A172 (cell line): ENCODE results near the gene PRDM16. TPM values are rescaled to one million over a fixed set of nuclear protein-coding genes. Genes with fewer than 3 reads are reported as not detected.
"Not testable (repeated sequence)": the region's sequence is repeated elsewhere in the genome, so short reads cannot be mapped to it uniquely, and the experiment has no call there.

Experiments
- DNase-seq: peaks from one replicate; pipeline ENCODE4 v3.0.0-alpha.2; 2015; ENCODE audit warnings: low spot score
- total RNA-seq: library from RNA; depleted of rRNA; stranded (reverse); fragments of >200 nt; shearing (Covaris generic); gene quantifications from 2 replicates; pipeline ENCODE4 v1.2.3, GENCODE V29; 2014

The PRDM16 gene
- total RNA-seq, 1 experiment from 2014 or later = 0.84 TPM

DNA sequence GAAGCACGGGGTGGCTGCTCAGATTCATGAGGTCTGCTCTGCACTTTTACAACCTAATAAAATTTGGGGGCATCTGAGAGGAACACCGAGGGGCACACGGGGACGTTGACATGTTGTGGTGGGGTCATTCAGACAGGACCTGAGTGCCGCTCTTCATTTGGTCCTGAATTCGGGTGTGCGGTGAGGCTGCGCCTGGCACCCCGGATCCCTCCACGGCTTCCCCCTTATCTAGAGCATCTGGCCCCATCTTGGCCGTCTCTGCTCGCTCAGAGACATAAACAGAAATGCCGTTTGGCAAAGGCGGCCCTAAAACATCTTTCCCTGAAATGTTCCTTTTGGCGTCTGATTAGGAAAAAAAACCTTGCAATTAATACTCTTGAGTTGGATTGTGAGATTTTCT, 157.2 kb downstream of the PRDM16 start:
- DNase-seq = no peak

DNA sequence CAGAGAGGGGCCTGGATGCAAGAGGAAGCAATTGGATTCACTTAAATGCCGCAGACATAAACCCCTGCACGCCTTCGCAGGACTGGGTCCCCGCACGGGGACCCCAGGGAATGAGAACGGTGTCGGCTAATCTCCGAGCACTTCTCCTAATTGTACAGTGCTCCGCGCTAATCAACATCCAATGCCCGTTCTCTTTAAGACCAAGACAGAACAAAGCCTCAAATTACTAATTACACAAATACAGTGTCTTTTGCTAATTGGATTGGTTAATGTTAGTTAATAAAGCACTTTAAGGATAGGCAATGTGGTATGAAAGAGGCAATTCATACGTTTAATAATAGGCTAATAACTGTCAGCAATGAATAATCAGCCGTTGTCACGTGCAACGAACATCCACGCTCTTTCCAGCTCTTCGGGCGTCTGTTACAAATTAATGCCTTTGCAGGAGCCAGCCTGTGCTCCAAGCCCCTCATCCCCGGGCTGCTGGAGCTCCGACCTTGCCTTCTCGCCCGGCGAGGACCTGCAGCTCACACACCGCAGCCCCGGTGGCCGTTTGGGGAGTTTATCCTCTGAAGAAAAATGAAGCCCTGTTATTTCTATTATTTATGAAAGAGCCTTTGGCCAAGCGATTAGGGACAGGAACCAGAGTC, 157.8 kb downstream of the PRDM16 start:
- DNase-seq = no peak

DNA sequence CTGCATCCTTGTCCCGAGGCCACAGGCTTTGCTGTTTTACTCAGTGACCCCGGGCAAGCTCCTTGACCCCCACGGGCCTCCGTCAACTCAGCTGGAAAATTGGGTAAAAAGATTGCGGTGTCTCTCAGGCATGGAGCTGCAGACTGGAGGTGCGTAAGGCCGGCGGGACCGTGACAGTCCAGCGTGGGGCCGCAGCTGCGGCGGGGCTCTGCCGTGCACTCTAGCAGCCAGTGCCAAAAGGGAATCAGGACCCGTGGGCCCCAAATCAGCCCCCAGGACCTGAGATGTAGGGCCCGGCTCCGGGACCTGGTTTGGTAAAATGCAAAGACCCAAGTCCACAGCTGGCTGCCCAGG, 158.3 kb downstream of the PRDM16 start:
- DNase-seq = no peak

DNA sequence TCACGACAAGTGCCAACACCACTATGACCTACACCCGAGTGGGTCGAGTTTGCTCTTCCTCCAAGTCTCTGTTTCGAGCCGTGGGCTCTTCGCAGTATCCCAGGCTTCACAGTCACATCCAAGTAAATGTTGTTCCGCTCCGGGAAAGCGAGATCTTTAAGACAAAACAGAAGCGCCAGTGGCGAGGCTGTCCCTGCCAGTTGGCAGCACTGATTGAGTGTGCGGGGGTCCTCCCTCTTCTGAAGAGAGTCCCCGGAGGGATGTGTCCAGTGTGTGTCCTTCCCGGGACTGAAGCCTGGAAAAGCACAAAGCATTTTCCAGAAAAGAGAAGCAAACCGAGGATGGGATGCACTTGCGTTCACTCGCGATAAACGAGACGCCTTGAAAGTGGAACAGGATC, 158.9 kb downstream of the PRDM16 start:
- no peak for DNase-seq

DNA sequence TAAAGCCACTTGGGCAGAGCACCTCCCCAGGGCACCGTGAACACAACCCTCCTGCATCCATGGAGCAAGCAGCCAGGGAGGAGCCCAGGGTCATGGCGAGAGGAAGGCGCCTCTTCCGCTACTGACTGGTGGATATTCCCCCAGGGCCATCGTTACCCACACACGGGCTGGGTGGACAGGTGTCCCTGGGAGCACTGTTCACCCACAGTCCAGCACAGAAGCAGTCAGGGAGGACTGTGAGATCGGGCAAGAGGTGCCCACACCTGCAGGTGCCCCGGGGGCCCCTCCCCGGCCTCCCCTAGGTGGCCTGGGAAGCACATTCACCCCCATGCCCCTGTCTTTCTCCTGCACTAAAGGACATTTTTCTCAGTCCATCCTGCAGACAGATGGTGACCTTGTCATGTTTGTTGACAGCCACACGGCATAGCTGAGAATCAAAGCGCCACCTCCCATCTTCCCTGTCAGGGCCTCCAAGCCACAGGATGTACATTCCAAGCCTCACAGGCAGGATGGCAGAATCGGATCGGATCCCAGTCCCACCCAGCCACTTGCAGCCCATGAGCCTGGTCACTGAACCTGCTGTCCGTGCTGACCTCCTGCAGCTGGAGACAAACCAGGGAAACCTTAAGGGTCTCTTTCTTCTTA, 160.2 kb downstream of the PRDM16 start:
- DNase-seq = no peak

DNA sequence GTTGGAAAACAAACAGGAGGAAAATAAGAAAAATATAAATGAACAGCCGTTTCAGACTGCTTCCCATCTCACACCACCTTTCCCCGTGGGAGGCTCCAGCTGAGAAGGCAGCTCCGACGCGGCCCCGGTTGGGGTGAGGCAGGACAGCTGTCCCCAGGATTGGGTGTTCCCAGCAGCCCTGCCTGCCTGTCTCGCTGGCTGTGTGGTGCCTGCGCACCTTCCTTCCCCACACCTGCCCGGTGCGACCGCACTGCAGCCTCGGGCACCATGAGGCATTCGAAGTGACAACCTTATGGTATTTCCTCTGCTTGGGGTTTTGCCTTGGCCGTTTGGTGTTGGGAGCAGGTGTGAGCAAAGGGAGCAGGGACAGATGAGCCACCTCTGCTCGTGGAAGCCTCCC, 161.6 kb downstream of the PRDM16 start:
- DNase-seq = no peak

DNA sequence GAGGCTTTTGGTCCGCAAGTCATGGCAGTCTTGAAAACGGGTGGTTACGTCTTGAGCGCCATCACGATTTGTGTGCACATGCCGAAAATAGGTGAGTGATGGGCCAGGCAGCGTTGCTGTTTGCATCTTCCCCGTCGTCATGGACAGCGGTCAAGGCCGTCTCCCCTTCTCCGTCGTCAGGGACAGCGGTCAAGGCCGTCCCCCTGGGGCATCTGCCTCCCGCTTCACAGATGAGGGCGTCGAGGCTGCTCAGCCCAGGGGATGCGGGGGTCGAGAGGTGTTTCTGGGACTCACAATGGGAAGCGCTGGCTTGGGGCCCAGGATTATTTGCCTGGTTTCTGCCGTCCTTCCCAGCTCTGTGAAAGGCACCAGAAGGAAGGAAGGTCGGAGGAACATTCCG, 162.2 kb downstream of the PRDM16 start:
- DNase-seq = no peak

DNA sequence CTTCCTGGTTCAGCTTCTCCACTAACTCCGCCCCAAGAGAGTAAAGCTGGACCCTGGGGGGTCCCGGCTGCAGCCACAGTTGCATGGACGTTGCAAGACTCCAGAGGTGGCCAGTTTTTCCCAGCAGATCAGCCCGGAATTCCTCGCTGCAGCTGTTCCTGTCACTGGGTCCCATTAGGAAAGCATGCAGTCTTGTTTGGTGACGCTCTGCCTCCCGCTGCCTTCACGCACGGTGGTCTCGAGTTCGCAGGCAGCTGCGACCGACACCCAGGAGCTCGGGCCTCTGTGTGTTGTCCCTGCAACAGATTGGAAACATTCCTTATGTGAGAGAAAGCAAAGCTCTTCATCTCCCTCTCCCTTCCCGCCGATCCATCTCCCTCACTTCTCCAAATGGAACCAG, 162.8 kb downstream of the PRDM16 start:
- DNase-seq = no peak

DNA sequence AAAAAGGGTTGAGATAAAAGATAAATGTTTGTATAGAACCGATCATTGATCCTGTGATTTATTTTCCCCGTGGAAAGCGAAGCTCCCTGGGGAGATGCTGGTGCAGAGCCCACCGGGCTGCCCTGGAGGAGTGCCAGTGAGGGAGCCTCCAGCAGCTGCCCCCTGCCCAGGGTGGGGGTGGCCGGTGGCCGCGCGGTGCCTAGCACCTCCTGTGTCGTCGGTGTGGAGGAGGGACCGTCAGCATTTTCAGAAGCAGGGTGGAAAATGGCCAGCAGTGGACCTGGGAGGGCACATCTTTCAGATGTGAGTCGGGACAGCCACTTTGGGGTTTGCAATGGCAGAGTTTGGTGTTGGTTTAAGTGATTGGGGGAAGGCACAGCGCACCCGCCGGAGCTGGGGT, 164.0 kb downstream of the PRDM16 start:
- no peak for DNase-seq

DNA sequence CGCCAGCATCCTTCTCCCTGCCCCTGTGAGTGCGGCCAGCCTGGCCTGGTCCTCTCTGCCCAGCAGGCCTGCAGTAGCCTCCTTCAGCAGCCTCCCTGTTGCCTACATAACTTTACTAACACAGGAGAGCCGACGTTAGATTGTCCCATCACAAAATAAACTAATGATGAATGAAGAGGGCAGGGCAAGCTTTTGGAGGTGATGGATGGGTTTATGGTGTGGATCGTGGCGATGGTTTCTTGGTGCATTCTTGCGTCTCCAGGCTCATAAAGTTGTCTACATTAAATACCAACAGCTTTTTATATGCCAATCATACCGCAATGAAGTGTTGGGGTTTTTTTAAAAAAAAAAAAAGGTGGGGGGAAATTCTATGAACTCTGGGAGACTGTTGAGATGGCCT, 164.5 kb downstream of the PRDM16 start:
- no peak for DNase-seq

DNA sequence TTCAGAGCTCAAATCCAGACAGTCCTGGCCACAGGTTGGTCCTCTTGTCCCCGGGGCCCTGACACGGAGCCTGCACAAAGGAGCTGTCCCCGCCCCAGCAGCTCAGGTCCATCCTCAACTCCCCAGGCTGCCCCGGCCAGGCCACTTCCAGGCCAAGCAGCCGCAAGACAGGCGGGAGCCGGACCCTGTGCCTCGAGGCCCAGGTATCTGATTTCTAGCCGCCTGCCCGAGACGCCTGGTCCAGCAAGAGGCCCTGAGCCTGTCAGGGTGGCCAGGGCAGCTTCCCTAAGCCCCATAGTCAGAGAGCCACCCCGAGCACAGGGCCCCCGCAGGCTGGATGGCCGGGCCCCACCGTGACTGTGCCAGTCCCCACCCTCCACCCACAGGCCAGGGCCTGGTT, 165.3 kb downstream of the PRDM16 start:
- no peak for DNase-seq

DNA sequence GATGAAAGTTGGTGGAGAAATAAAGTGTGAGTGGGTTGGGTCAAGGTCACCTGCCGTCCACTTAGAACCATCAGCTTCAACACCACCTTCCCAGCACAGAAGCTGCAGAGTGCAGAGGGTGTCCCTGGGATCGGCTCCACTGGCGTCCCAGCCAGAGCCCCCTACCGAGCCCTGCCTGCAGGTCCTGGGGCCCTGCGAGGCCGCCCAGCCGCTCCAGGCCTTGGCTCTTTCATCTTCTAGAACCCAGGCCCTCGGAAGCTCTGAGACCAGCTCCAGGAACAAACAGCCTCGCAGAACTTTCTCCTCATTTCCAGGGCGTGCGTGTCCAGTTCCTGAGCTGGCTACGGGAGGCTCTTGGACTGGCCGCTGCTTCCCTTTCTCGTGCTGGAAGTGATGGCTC, 166.0 kb downstream of the PRDM16 start:
- no peak for DNase-seq

DNA sequence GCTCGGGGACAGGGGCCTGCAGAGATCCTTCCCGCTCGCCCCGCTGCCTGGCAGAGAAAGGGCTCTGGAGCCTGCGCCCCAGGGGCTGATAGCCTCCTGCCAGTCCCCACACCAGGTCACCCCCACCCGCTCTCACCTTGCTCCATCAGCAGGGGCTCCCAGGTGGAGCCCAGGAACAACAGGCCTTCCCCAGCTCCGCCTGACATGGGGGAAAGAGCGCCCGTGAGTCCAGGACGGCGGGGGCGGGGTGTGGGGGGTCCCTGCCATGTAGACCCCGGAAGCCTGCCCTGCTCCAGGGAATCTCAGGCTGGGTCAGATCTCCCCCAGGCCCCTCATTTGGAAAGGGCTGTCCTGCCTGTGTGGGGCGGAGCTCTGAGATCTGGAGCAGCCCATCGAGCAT, 166.5 kb downstream of the PRDM16 start:
- DNase-seq = no peak

DNA sequence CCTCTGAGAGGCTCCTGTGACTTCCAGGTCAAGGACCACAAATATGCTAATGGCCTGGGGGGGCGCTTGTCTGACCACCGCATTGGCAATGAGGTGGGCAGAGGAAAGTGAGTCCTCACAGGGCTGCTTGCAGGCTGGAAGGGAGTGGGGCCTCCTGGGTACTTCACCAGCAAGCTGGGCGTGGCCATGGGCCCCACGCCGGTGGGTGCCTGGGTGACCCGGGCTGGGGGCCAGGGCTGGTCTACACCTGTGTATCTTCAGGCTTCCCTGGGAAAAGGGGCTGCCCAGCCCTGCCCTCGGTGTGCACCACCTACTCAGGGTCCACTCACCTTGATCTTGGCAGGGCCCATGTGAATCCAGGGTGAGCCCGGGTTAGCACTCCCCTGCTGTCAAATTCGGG, 167.4 kb downstream of the PRDM16 start:
- no peak for DNase-seq

DNA sequence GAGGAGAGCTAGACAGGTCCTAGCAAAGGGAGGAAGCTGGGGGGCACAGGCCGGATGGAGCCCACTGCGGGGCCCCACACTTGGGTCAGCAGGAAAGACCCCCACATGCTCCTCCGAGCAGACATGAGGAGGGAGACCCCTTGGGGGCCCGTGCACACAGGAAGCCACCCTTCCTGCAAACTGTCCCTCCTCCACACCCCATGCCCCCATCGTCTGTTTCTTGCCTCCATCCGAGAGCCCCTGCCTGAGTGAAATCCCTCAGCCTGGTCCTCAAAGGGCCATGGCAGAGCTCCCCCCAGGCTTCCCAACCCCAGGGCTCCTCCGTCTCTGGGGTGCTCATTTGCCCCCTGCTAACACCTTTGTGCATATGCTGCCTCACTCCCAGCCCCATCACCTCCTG, 168.0 kb downstream of the PRDM16 start:
- DNase-seq = no peak

DNA sequence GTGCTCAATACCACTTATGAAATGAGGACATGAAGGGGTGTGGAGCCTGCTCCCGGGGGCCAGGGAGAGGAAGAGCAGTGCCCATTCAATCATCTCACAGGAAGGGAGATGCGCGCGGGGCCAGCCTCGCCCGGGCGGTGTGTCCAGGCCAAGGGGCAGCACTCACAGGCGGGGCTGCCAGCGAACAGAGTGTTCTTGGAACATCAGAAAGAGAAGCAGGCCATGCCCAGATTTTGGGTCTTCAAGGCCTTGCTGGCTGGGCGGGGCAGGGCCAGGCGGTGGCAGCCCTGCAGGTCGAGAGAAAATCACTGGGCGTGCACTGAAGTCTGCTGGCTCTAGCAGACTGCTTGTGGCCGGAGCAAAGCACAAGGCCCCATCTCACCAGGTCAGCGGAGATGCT, 168.6 kb downstream of the PRDM16 start:
- DNase-seq = no peak

DNA sequence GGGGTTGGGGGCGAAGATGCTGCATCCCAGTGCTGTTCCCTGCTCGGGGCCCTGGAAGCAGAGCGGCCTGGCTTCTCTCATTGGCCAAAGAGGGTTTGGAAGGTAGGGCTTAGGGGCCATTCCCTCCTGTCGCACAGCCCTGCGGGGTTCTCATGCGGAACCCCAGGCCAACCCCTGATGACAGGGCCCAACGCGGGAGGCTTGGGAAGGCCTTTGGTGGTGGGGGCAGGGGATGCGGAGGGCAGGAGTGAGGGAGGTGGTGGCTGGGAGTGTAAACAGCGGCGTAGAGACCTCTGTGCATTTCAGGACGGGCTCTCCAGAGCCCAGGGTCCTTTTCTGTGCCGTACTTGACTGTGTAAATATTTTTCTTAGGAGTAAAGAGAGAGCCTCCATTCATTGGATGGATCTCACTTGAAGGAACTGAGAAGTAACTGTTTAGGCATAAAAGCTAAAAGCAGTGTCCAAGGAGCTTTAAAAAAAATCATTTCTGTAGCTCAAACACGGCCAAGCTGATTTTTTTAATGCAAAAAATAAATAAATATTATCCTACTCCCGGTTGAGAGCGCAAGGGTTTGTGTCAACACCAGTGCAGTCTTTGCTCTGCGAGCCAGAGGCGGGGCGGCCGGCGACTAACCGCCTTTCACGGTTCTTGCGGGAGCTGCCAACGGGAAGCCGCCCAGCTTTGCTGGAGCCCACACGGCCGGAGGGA, 169.1 kb downstream of the PRDM16 start:
- DNase-seq = no peak

DNA sequence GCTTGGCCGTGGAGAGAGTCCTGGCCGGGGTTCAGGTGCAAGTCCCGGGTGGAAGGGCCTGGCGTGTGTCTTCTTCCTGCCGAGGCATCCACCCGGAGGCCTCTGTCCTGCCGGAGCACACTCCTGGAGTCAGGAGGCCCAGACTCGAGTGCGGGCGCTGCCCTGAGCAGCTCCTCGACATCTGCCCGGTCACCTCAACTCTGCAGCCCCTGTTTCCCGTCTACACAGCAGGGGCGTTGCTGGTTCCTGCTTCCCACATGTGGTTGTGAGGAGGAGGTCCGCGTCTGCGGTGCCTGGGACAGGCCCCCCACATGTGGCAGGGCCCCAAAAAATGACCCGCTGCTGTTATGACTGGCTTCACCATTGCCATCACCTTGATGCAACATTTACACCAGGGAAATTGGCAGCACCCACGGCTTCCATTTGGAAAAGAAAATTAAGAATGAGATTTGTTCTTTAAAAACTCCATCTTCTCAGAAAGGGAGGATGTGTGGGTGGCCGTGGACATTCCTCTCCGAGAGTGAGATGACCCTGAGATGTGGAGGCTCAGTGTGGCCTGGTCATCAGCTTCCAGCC, 169.8 kb downstream of the PRDM16 start:
- DNase-seq = no peak

DNA sequence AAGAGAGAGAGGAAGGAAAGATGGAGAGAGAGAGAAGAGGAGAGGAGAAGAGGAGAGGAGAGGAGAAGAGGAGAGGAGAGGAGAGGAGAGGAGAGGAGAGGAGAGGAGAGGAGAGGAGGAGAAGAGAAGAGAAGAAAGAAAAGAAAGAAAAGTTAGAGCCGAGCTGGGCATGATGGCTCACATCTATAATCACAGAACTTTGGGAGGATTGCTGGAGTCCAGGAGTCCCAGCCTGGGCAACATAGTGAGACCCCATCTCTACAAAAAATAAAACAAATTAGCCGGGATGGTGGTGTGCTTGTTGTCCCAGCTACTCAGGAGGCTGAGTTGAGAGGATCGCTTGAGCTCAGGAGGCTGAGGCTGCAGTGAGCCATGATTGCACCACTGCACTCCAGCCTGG, 171.0 kb downstream of the PRDM16 start:
- not testable (repeated sequence) for DNase-seq

DNA sequence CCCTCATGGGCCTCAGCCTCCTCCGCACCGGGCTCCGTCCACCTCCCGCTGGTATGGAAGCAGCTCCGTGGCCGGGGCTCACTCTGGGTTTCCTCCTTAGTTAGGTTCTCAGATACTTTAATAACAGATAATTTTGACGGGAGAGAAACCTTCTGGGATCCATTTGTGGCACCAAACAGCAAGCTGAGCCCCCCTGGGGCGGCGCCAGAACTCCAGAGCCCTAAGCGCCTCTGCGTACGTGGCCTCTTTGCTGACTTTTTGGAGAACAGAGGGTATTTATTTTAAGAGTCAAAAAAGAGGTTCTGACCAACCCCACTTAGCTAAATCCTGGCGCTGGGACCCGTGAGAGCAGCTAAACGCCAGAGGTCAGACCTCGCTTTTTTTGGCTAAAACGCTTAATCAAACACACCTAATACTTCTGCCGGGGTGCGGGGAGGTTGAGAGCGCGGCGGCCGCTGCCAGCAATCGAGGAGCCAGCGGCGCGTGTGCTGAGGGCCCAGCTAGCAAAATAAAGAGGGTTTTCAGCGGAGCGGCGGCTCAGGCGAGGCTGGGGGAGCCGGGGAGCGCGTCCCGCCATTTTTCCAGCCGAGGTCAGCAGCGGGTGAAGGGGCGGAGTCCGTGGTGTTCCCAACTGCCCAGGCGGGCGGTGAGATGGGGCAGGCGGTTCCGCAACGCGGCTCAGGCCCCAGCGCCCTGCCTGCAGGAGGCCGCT, 171.7 kb downstream of the PRDM16 start:
- DNase-seq = no peak

DNA sequence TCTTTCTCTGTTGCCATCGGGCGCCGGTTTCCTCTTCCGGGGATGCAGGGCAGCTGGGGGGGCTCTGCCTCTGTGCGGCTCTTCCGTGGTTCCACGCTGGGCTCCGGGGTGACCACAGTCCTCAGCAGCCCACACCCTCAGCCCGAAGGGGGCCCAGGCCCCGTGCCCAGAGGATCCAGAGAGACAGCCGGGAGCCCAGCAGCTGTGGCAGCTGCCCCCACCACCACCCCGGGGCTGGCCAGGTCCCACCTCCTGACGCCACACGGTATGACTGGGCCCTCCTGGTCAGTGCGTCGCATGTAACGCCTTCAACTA, 172.2 kb downstream of the PRDM16 start:
- DNase-seq = no peak

DNA sequence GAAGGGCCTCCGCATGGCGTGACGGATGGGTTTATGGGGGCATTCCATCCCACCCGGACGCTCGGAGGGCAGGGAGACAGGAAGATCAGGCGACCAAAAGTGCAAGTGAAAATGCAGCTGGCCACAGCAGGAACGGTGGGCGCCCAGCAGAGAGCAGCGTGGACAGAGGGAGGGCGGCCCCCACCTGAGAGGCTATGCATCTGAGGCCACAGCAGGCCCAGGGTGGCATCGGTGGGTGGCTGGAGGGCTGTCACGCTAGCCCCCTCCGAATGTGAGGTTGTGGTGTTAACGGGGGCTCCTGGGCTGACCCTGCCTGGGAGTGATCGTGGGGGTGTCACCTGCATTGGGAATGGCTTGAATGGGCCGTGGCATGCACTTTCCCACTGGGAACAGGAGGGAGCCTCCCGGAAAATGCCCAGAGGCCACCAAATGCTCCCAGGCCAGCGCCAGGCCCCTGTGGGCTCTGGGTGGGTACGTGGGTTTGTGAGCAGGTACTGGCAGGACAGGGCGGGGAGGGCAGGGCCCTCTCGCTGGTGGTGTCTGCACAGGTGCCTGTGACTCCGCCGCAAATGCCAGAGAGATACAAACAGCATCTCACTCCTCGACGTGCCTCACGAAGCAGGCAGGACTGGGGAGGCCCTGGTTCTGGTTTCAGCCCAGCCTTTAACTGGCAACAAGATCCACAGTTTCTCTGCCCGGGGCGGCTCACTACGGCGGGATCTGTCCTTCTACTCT, 172.8 kb downstream of the PRDM16 start:
- no peak for DNase-seq
